GM18858 (cell line): ENCODE data around the gene ANKRA2.

Experiments used
- ATAC-seq: cut with Tn5 transposase; IDR thresholded peaks from one replicate; pipeline ENCODE4 v1.9.1; 2021; ENCODE audit not compliant: unreplicated experiment

Gene ANKRA2, protein sequence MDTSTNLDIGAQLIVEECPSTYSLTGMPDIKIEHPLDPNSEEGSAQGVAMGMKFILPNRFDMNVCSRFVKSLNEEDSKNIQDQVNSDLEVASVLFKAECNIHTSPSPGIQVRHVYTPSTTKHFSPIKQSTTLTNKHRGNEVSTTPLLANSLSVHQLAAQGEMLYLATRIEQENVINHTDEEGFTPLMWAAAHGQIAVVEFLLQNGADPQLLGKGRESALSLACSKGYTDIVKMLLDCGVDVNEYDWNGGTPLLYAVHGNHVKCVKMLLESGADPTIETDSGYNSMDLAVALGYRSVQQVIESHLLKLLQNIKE

GRCh38 chr5:73565139-73565968 lies at the start of gene ANKRA2, which contains the start of gene UTP15:
TSS of gene ANKRA2 (minus strand) at chr5:73565639. CDS start at chr5:73562881, 2,758 bp downstream.
TSS of gene UTP15 (plus strand) at chr5:73565743. CDS start at chr5:73567345, 1,602 bp downstream.
- ATAC-seq = peak; percentile 72

- ATAC-seq = no peak
Measured at GRCh38 chr5:73615085-73615484, 49.6 kb upstream of the ANKRA2 start.

DNA sequence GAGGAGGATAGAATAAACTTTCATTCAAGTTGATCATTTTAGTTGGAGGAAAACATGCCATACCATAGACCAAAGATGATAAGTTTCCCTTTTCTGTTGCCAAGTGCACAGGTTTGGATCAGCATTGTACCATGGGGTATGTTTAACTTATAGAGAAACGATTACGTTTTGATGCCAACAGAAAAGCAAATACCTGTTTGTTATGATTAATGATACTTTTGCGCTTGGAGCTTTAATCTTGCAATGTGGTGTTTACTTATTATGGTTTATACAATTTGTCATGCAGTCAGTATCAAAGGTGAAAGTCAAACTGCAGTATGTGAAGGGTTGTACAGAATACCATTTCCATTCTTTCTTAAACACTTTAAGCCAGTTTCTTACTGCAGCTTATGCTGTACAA lies 47.4 kb upstream of the ANKRA2 start:
- no peak for ATAC-seq

DNA sequence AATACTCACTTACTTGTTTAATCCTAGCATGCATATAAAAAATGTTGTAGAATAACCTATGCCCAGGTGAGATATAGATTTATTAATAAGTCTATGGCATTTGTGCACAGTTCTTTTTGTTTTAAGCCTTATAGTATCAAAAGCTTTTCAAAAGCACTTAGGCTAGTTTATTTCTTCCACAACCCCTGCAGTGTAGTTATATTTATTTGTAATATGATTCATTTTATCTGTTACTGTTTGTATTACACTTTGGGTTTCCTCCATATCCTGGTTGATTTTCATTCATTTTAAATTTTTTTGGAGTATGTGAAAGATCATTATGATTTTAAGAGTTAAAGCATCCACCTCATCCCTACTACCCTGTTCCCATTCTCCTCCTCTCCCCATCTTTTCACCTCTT lies 41.8 kb upstream of the ANKRA2 start:
- no peak for ATAC-seq

DNA sequence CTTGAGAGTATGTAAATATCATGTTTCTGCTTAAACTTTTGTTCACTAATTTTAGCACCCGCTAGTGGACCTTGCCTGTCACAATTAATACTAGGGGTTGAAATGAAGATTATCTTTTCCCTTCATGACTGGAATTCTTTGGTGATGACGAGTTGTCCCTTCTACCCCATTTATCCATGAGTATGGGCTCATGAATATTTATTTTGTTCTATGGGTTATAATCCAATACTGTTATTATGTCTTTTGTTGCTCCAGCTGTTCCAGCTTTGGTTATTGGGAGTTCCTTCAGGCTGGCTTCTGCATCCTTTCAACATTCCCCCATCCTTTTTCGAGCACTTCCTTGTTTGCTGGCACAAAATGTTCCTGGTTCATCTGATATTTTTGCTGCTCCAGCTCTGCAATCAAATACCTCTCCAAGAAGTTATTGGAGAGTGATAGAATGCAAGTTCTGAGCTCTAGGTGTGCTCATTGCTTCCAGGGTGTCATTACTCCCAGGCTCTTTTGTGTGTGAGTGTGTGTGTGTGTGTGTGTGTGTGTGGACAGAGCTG lies 40.8 kb upstream of the ANKRA2 start:
- no peak for ATAC-seq

DNA sequence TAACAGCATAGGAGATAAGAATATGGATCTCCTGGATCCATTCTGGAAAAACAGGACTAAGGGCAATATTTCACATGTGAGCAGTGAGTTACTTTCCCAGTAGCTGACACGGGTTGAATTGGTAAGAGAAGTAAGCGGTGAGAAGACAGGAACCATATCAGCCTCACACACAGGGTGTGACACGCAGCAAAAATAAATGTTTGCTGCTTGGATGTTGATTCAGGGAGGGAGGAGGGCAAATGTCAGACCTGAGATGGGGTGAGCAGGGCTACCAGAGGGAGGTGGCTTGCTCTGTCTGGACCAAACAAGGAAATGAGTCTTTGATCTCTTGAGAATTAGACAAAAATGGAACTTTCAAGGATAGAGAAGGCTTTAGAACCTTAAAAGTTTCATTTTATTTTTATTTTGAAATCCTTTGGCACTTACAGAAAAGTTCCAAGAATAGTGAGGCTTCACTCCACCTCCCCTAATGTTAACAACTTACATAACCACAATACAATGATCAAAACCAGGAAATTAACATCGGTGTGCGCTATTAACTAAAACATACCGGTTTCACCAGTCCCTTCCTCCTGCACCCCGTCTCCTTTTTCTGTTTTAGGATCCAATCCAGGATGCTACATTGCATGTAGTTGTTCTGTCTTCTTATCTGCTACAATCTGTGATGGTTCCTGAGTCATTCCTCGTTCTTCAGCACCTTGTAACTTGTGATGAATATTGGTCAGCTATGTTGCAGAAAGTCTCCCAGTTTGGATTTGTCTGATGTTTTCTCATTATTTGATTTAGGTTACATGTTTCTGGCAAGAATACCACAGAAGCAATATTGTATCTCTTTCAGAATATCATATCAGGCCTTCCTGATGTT lies 40.0 kb upstream of the ANKRA2 start:
- no peak for ATAC-seq

- no peak for ATAC-seq
Measured at GRCh38 chr5:73603998-73604397, 38.6 kb upstream of the ANKRA2 start.

DNA sequence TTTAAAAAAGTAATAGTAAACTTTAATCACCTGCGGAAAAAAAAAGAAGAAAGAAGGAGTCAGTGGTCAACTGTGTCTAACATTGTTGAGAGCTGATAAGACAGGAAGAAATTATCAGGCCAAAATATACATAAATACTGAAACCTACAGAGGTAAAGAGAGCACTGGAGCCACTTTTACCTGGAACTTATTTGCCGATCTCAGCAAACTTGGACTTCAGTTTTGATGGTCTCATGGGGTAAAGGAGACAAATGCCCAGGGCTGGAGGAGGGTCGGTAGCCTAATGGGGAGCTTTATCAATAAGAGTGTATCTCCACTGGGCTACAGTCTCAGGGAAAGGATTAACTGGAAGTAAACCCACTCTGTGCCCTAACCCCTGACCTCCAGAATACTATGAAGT lies 33.9 kb upstream of the ANKRA2 start:
- no peak for ATAC-seq

- no peak for ATAC-seq
Measured at GRCh38 chr5:73596705-73597328, 31.4 kb upstream of the ANKRA2 start.

DNA sequence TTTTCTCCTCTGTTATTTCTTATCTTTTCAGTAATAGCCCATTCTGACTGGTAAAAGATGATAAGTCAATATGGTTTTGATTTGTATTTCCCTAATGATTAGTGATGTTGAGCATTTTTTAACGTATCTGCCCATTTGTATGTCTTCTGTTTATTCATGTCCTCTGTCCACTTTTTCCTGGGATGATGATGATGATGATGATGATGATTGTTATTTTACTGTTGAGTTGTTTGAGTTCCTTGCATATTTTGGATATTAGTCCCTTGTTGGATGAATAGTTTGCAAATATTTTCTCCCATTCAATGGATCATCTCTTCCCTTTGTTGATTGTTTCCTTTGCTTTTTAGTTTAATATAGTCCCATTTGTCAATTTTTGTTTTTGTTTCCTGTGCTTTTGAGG lies 27.1 kb upstream of the ANKRA2 start:
- no peak for ATAC-seq

- ATAC-seq = no peak
Measured at GRCh38 chr5:73591698-73592501, 26.5 kb upstream of the ANKRA2 start.

- no peak for ATAC-seq
Measured at GRCh38 chr5:73591102-73591695, 25.8 kb upstream of the ANKRA2 start.

DNA sequence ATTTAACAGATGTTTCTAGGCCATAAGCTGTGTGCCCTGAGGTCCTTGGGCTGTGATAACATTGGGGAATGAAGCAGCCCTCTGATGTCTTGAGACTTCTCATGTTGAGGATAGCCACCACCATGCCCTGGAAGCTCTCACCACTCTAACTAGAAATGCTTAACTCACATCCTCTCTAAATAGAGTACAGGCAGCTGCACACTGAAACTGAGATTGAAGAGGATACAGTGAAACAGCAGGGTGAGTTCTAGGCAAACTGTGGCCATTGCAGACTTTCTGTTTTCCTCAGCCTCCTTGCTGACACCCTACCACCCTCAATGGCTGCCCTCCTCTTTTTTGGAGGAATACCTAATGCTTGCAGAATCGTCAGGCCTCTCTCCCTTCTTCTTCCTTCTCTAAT lies 22.5 kb upstream of the ANKRA2 start:
- no peak for ATAC-seq

DNA sequence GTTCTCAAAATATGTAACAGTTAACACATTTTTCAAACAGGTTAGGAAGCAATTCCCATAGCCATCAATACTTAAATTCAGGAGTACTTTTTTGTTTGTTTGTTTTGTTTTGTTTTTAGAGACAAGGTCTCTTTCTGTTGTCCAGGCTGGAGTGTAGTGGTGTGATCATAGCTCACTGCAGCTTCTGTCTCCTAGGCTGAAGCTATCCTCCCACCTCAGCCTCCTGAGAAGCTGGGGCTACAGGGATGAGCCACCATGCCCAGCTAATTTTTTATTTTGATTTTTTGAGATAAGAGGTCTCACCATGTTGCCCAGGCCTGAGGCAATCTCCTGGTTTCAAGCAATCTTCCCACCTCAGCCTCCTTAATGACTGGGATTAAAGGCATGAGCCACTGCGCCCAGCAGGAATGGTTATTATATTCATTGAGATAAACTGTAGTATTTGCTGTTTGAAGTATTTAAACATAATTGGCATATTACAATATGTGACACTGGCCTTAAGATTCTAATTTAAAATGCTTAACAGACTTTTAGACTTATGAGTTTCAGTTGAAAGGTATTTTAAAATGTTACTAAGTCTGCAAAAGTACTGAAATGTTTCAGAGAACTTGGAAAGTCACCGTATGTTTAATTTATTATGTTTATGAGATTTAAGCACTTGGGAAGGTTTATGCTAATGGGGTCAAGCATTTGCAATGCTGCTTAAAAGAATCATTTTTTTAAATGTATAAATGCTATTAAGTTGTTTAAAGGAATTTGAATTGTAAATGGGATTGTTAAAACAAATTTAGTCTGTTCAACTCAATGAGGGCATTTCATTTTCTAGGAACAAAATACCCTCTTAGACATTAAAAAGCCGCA lies 17.1 kb upstream of the ANKRA2 start:
- ATAC-seq = no peak

DNA sequence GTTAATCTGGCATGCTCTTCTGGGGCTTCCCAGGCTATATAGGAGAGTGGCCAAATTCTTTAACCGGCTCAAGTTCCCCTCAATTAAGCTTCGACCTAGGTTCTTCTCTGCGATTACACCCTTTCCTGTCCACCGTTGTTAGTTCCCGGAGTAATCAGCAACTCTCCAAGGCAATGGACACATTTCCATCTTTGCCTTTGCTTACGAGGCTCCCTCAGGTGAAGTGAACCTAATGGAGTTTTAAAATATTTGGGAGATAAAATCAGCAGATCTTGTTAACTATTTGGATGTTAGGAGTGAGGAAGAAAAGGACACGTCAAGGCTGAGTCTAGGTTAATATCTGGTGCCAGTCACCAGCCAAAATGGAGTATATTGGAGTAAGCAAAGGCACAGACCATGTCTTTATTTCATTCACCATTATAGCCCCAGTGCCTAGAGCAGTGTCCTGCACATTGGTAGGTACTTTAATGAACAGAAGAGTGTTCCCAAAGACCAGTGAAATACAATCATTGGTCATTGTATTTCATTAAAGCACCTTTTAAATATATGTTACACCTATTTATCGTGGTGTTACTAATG lies 619 bp upstream of the ANKRA2 start:
- ATAC-seq = no peak

- ATAC-seq = no peak
Measured at GRCh38 chr5:73564675-73565074, 764 bp downstream of the ANKRA2 start.

DNA sequence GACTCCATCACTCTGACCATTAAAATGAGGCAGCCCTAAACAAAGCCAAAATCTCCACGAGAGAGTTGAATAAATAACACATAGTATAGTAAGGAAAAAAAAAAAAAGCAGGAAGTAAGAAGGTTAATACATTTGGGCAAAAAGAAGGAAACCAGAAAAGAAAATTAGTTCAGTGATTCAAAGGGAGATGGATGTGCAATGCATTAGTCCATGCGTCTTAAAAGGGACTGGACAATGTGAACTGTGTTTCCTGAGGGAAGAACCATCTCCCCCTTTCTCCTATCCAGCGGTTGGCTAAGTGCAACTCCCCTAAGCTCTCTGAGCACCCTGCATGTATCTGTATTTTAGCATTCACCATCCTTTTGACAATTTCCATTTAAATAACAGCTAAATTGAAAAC lies 1.4 kb downstream of the ANKRA2 start:
- ATAC-seq = no peak

DNA sequence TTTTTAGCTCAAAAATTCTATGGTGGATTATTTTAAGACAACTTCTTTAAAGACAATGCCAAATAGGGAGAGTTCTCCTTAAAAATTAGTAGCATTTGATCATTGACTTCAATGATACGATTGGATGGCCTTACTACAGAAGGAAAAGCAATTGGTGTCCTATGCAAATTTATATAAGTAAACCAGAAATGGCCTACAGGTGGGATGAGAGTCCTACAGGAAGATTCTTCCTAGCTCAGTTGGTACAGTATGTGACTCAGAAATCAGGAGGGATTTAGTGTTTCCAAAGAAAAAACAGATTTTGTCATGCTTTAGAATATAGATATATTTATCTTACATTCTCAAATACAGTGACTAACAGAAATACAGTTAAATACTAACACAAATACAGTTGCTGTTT lies 6.5 kb downstream of the ANKRA2 start:
- ATAC-seq = no peak
